Occipital lobe (tissue), 2 donors: Measurements from ENCODE around the gene RAPH1. TPM values are rescaled to one million over a fixed set of nuclear protein-coding genes. Genes with fewer than 3 reads are reported as not detected.

Experiments used
- DNase-seq: peaks from one replicate; lab custom pipeline; 2025; lab: John Stamatoyannopoulos, UW
- total RNA-seq: library from RNA; depleted of rRNA; stranded (reverse); fragments of >200 nt; gene quantifications from one replicate; pipeline ENCODE4 v1.2.3, GENCODE V29; 2014

Gene RAPH1, protein sequence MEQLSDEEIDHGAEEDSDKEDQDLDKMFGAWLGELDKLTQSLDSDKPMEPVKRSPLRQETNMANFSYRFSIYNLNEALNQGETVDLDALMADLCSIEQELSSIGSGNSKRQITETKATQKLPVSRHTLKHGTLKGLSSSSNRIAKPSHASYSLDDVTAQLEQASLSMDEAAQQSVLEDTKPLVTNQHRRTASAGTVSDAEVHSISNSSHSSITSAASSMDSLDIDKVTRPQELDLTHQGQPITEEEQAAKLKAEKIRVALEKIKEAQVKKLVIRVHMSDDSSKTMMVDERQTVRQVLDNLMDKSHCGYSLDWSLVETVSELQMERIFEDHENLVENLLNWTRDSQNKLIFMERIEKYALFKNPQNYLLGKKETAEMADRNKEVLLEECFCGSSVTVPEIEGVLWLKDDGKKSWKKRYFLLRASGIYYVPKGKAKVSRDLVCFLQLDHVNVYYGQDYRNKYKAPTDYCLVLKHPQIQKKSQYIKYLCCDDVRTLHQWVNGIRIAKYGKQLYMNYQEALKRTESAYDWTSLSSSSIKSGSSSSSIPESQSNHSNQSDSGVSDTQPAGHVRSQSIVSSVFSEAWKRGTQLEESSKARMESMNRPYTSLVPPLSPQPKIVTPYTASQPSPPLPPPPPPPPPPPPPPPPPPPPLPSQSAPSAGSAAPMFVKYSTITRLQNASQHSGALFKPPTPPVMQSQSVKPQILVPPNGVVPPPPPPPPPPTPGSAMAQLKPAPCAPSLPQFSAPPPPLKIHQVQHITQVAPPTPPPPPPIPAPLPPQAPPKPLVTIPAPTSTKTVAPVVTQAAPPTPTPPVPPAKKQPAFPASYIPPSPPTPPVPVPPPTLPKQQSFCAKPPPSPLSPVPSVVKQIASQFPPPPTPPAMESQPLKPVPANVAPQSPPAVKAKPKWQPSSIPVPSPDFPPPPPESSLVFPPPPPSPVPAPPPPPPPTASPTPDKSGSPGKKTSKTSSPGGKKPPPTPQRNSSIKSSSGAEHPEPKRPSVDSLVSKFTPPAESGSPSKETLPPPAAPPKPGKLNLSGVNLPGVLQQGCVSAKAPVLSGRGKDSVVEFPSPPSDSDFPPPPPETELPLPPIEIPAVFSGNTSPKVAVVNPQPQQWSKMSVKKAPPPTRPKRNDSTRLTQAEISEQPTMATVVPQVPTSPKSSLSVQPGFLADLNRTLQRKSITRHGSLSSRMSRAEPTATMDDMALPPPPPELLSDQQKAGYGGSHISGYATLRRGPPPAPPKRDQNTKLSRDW
- 39.9 TPM for total RNA-seq

DNA sequence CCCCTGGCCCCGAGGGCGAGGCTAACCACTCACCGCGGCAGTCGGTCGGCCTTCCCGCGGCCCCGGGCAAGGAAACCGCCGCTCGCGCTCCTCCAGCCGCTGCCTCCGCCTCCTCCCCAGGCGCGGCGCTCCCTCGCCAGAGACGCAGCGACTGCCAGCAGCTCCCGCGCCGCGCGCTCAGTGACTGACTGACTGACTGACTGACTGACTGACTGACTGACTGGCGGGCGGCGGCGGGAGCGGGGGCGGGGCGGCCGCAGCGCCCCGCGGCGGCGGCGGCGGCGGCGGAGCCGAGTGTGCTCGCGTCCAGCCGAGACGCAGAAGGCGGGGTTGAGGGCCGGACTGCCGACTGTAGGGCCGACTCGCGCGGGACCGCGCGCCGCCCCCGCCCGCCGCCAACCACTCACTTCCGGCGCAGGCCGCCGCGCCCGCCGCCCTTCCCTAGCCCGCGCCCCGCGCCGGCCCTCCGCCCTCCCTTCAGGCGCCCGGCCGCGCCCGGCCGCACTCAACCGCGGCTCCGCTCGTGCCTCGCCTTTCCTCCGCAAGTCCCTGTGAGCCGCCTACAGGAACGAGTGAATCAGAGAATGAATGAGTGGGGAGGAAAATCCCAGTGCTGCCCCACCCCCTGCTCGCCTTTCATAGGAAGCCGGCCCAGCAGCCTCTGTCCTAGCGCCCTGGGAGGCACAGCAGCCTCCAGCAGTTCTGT lies at the start of gene RAPH1:
Gene RAPH1 (minus strand): TSS at position 224 of the 706 bp plus-strand sequence. CDS start 39,948 bp downstream, outside the sequence.
- peak; percentile 89 for DNase-seq

DNA sequence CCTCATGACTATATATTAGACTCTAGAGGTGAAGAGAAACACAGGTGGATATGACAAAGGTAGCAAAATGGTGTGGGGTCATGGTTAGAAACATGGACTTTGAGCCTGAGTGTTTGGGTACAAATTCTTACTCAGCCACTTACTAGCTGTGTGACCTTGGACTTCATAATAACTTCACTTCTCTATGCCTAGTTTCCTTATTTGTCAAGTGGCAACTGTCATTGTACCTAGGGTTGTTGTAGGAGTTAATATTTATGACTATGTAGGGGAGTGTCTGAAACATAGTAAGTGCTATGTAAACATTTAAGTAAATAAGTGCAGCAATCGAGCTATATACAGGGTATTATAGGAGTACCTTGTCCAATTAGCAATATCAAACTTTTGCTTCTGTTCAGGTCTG lies 49.7 kb upstream of the RAPH1 start:
- no peak for DNase-seq

DNA sequence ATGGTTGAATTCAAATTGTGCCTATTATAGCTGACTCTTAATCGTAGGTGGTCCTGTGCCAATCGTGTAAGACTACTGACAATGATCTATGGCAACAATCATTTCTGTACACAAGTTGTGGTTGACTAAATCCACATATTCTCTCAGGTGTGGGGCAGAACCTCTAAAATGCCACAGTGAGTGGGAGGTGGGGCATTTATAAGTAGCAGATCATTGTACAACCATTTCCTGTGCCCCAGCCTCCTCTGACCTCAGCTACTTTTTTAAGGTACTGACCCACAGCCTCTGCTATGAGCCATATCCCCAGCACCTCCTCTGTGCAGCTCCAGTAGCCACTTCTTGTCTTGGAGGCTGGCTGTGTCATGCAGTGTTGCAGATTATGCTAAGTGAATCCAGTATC lies 48.6 kb upstream of the RAPH1 start:
- DNase-seq, result no peak

DNA sequence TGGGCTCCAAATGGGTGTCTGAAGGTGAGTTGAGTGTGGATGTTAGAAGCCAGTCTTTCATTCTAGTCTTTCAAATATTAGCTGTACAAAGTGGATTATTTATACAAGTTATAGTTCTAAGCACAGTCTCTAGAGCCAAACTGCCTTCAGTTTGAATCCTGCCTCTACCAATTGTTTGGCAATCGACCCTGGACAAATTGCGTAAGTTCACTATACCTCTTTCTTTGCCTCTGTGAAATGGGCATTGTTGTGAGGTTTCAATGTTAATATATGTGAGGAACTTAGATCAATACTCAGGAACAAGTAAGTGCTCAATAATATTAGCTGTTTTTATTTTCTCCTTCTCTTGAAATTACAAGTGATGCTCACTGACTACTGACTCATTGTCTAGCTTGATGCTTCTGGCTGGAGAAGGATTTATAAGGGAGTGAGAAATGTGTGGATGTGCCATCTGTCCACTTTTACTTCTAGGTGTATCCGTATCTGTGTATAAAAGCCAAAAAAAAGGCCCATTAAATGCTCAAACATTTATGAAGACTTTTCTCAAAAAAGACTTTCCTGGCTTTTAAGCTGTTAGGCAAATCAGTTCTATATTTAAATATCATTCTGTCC lies 48.1 kb upstream of the RAPH1 start:
- no peak for DNase-seq

DNA sequence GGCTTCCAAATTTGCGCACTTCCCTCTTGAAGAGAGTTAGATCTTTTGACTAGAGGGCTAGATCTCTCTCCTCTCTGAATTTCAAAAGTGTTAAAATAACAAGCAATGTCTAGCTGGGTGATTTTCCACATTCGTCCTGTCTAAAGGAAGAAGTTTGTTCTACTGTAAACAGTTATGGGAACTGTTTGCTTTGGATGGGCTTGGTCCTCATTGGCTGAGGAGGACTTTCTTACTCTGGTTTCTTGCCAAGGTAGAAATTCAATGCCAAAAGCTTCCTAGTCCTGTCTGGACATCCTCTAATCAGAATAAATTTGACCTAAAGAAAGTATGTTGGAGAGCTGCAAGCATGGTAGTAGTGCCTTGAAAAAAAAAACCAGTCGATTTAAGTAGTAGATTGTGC lies 47.4 kb upstream of the RAPH1 start:
- DNase-seq, result no peak

DNA sequence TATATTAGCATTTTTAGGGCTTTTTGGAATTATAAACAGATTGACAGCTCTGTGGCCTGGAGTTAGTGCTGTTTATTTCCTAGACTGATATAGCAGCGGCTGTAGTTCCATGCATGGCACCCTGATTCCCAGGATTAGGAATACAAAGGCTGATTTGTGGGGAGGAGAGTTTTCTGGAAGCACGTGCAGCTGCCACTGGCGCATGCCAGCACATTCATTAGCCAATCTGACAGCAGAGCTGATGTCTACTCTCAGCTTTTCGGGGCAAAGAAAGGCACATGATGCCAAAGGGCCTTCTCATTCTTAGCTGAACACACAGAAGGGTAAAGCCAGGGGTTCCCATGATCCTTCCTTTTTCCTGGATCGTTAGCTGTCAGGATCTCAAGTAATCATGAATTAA lies 45.7 kb upstream of the RAPH1 start:
- DNase-seq, result no peak

DNA sequence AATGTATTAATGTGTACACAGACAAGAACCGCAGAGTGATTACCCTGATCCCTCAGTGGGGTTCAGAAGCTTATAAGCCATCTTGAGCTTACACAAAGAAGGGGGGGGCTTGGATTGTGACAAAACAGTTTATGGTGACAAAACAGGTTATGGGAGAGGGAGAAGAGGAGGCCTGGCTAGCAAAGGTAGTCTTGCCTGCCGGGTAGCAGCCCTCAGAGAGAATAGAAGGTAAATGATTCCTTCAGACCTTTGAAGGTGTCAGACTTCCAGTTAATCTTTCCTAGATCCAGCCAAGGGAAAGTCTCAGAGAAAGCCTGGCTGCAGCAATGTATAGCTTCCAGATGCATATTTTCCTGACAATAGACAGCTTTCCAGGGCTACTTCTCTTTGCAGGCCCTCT lies 44.6 kb upstream of the RAPH1 start:
- DNase-seq, result no peak

DNA sequence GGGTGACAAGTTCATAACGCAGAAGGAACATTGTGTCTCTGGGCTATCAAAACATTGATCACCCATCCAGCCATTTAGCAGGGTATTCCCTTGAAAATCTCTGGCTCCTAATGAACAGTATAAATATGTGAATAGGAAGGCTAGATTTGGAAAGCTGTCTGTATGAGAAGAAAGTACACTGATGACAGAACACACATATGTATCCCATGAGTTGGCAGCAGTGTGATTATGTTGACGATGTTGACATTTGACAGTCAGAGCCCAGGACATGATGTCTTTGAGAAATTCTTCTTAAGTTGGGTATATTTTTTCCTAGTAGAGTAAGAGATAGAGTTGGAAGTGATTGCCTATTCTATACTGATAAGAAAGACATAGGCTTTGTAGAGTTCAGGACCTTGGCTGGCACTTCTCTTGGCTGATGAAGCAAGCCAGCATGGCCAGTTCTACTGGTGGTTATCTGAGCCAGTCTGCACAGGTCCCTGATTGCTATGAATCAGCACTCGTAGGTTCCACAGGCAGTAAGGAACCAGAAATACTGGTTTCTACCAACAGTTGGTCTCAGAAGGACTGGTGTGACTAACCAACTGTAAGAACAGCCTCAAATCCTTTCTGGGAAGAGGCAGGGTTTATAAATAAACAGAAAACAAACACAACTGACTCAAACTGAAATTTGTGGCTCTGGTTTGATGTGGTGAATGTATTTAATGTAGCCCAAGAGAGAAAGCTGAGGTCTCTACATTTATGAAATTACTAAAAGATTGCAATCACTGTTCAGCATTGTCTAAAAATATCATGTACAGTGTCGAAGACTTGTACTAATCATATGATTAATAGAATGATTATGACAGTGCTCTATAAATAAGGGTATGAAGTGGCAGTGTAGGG lies 43.9 kb upstream of the RAPH1 start:
- no peak for DNase-seq

DNA sequence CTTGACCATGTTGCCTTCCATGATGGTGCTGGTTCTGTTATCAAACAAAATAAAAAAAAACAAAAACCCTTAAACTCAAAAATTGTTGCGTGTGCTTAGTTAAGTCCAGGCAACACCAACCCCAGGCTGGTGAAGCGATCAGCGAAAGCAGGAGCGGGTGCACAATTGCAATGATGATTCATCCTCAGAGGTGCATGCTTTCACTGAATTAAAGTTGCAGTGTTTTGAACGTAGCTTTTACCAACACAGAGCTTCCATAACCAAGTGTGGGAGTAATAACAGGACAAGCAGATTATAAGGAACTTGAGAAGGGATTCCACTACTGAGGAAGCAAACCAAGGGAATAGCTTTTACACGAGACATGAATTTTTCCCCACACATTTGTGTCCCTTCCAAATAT lies 39.7 kb upstream of the RAPH1 start:
- DNase-seq, result no peak

DNA sequence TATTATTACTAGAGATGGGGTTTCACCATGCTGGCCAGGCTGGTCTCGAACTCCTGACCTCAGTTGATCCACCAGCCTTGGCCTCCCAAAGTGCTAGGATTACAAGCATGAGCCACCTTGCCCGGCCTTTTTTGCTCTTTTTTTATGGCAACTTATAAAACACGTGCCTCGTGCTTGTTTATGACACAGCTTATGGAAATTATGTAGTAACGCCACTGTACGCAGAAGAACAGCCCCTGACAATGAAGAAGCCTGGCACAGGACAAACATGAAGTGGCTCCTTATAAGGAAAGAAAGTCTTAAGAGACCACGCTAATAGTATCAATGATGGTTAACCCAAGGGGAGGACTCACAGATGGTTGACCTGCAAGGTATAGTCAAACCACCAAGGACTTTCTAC lies 37.2 kb upstream of the RAPH1 start:
- no peak for DNase-seq

DNA sequence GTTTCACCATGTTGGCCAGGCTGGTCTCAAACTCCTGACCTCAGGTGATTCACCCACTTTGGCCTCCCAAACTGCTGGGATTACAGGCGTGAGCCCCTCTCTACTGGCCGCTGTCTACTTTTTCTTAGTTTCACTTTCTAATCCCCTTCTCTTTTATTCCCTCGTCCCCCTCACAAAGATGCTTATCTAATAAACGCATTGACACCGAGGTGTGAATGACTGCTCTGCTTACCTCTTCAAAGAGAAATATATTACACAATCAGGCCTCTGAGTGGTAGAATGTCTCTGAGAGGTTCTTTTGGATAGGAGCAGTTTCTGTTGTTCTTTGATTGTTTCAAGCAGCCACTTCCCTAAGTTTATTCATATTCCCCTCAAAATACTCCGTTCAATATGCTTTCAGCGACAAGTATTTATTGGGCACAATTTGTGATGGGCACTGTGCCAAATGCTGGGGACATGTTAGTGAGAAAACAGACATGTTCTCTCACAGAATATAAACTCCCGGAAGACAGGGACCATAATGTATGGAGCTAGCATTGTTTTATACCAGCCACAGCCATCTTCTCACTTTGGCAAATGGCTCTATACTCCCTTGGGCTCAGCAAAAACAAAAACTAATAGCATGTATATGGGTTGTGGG lies 34.7 kb upstream of the RAPH1 start:
- DNase-seq, result no peak

DNA sequence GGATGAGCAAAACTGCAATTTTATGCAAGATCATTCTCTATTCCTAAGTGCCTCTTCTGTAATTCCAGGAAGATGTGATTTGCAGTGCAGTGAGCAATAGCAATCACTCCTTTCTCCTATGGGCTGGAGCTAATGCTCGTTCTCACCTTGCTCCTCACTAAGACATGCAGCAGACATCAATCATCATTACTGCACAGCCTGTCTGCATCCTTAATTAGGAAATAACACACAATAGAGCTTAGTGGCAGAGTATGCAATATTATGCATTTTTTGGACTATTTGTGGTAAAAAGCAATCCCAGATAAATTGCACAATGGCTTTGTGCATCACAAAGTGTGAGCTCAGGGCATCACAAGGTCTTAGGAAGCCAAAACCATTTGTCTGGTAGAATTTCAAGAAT lies 32.6 kb upstream of the RAPH1 start:
- no peak for DNase-seq

DNA sequence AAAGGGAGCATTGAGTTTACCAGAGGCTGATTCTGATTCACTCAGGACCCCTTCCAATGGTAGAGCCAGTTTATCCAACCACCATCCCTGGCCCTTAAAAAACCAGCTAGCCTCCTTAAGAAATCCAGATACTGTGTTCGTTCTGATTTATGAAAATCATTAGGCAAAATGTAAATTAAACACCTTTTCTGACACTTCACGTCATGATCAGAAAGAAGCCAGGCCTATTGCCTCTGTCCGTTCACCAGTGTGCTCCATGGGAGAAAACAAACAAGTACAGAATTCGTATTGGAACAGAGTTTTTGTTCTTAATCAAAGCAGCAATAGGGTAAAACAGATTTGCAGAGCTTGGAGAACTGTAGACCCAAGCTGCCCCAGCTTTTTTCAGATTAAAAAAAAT lies 31.1 kb upstream of the RAPH1 start:
- DNase-seq, result no peak

DNA sequence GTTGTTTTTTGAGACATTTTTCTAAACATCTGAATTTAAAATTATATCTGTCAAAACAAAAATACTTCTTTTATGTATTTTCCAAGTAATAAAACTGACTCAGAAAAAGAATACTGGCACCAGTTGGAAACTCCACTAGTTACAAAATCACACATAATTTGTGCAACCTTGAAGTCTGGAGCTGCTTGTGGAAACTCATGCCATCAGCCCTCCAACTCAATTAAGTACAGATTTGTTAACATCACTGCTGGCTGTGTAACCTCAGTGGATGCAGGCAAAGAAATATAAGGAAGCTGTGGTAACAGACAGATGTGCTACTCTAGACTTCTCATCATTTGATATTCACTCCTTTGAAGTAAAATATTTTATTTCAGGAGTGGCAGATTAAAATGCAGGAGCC lies 30.0 kb upstream of the RAPH1 start:
- DNase-seq, result no peak

DNA sequence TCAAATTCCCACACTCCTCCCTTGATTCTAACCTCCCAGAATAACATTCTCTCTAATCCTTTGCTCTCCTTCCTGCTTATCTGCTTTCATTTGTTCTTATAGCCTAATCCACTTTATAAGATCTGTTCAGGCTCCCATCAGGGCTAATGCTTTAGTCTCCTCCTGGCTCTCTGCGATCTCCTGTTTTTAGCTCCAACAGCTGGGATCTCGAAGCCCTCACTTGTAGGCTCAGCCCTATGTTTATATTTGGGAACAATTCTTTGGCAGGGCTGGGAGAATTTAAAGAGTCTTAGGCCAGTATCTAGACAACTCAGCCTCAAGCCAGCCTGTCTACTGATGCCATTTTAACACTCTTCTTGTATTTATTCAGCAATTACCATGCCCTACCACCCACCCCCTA lies 27.2 kb upstream of the RAPH1 start:
- DNase-seq, result no peak

DNA sequence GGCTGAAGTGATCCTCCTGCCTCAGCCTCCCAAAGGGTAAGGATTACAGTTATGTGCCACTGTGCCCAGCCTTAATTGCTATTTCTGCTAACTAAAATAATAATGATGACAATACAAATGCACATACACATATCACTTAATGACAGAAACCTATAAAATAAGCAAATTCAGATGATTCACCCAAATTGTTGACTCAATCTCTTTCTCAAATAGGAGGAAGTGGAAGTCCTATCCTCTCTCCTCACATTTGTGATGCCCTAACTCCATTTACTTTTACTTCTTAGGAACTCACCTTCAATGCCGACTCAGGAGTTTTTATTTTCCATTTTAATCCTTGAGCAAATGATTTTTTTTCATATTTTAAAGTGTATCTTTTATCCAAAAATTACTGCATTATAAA lies 24.5 kb upstream of the RAPH1 start:
- DNase-seq, result no peak

DNA sequence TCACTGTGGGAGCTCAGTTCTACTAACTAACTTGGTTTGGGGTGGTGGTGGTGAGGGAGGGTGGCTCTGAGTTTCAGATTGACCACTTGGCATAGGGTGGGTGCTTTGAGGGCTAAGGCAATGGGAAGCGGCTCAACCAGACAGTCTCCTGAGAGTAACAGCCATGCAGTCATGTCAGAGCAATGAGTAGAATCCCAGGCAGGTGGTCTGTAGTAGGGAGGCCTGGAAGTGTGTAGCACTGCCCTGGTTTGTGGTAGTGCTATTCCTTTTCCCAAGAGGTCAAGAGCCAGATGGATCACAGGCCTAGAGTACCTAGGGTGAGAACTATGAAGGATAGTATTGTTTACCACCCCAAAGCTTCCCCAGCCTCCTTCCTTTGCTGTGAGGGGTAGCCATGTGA lies 18.7 kb upstream of the RAPH1 start:
- no peak for DNase-seq

DNA sequence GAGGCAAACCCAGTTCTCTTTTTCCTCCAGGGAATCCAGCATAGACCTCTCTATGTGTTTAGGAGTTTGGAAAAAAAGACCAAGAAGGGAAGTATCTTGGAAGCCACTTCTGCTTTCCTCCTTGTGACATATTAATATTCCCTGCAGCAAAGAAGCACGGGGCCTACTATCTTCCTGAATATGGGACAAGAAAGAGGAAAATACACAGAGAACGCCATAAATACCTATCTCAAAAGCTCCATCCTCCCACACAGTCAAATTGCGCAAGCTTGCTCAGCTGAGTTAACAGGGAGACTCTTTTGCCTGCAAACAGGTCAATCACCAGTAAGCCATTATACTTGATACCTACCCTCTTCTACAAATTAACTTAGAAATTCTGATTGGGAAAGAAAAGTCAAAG lies 16.7 kb upstream of the RAPH1 start:
- DNase-seq, result no peak

DNA sequence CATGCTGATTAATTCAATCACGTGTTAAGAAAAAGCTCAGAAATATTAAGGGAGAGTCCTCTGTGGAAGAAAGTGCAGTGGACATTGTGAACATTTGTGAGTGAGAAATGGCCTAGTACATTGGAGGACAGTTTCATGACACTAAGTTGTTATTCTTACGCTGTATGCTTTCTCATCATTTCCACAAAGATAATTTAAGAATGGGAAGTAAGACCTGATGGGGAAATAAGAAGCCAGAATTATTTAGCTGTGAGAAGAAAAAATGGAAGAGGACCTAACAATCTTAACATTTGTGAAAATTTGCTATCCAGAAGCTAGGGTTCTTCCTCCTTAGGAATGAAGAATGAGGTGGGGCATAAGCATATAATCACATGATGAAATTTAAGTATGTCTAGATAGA lies 15.2 kb upstream of the RAPH1 start:
- DNase-seq, result no peak
